Measurements from ENCODE around the gene SLC26A6. TPM values are rescaled to one million over a fixed set of nuclear protein-coding genes. Genes with fewer than 3 reads are reported as not detected.

SLC26A6 gene, protein sequence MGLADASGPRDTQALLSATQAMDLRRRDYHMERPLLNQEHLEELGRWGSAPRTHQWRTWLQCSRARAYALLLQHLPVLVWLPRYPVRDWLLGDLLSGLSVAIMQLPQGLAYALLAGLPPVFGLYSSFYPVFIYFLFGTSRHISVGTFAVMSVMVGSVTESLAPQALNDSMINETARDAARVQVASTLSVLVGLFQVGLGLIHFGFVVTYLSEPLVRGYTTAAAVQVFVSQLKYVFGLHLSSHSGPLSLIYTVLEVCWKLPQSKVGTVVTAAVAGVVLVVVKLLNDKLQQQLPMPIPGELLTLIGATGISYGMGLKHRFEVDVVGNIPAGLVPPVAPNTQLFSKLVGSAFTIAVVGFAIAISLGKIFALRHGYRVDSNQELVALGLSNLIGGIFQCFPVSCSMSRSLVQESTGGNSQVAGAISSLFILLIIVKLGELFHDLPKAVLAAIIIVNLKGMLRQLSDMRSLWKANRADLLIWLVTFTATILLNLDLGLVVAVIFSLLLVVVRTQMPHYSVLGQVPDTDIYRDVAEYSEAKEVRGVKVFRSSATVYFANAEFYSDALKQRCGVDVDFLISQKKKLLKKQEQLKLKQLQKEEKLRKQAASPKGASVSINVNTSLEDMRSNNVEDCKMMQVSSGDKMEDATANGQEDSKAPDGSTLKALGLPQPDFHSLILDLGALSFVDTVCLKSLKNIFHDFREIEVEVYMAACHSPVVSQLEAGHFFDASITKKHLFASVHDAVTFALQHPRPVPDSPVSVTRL
- polyA plus RNA-seq: 1.4 TPM

DNA sequence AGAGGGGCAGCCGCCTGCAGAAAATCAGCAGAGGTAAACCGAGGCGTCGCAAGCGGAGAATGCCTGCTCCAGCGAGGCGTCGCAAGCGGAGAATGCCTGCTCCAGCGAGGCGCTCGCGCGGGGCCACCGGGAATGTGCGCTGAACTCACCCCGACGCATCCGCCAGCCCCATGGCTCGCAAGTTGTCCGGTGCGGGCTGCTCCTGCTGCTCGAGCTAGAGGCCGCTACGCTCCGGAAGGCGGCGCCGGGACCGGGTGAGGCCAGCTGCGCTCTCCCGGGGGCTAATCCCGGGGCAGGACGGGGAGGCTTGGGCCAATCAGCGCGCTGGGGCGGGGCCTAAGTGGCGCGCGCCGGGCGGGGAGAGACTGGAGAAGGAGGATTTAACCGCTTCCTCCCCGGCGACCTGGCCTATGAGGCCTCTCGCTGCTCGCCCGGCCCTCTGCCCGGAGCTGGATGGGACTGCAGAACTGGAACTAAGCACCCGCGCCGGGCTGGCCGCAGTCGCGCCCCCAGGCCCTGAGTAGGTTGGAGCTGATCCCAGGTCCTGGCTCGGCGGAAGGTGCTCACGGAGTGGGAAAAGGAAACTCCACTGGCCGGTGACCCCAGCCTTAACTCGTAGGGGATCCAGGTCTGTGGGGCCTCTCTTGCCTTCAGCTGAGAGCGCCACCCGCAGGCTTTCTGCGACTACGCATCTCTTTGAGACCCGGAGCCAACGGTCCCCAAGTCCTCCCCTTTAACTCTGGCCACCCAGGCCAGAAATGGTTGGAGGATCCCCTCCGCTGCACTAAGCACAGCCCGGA, at the start of gene SLC26A6:
Gene SLC26A6 (minus strand): TSS at position 240 of the 800 bp plus-strand sequence. CDS start 68 bp downstream, at position 172.
- Mint-ChIP-seq H3K27ac (peak within 1 kb of the TSS in 1 of 3 donors; percentile 71), H3K36me3 (no peaks in the 10 kb centered on the region), H3K4me3 (peak within 1 kb of the TSS; percentile 89 to 97 (median 94)), H3K27me3 (no peaks in the 10 kb centered on the region), H3K9me3 (no peaks in the 10 kb centered on the region), H3K4me1 (peaks cover 2 to 6% (median 6%) of the 10 kb centered on the region in 3 donors)

DNA sequence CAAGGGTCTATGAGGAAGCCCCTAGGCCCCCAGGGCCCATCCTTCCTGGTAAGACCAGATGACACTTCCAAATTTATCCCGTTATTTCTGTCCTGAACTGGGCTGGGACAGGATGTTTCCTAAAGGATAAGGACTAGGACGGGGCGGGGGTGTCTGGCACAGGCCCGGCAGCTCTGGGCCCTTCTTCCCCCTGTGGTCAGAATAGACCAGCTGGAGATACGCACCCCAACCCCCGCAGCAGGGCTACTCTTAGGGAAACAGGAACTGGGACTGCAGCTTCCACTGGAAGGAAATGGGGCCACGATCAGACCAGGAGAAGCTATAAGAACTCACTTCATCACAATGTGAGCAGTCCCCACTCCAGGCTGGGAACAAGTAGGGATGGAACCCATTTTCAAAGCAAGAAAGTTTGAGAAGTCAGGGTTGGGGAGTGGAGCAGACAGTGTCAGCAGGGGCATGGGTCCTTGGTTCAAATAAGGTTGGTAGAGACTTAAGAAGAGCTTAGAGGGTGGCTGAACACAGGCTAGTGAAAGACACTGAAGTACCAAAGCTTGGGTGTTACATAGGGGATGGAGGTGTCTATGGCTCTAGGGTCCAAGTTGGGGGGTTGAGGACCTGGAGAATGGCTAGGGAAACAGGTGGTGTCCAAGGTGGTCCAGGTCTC, 49.4 kb upstream of the SLC26A6 start:
- H3K27me3 Mint-ChIP-seq: peaks cover 1% of the 10 kb centered on the region
- H3K4me3 Mint-ChIP-seq: peak overlapping the region; percentile 73 to 98 (median 86)
- H3K36me3 Mint-ChIP-seq: peaks cover 6% of the 10 kb centered on the region
- H3K9me3 Mint-ChIP-seq: no peaks in the 10 kb centered on the region
- peak overlapping the region in 2 of 3 donors; percentile 1 to 47 for H3K27ac Mint-ChIP-seq
- H3K4me1 Mint-ChIP-seq: peaks cover 7 to 33% (median 28%) of the 10 kb centered on the region in 3 donors

DNA sequence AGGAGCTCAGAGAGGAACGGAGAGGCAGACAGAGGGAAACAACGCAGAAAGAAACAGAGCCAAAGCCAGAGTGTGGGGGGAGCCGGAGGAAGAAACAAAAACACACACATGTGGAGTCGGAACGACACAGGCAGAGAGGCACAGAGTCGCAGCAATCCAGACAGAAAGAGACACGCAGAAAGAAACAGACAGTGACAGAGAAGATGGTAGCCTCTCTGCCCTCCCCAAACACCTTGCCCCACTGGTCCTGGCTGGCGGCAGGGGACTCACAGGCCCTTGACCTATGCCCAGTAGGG, 48.7 kb upstream of the SLC26A6 start:
- peaks cover 2% of the 10 kb centered on the region for H3K27me3 Mint-ChIP-seq
- H3K27ac Mint-ChIP-seq: peak overlapping the region in 1 of 3 donors; percentile 47
- H3K4me1 Mint-ChIP-seq: peaks cover 10 to 38% (median 34%) of the 10 kb centered on the region in 3 donors

DNA sequence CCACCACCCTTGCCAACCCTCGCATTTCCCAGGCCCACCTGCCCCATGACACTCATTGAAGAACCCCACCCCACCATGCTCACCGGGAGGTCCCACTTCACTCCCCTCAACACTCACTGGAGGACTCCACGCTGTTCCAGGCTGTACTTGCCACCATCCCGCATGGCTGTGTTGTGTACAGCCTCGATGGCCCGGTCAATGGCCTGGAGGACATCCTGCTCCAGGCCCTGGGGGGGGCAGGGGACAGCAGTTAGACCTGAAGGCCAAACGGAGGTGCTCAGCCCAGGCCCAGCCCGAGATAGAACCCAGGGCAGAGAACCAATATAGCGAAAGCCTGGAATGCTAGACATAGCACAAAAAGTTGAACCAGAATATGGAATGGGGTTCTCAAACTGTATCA, 47.5 kb upstream of the SLC26A6 start:
- H3K4me3 Mint-ChIP-seq: peak overlapping the region in 1 of 4 donors; percentile 22
- peaks cover 2% of the 10 kb centered on the region for H3K27me3 Mint-ChIP-seq
- H3K36me3 Mint-ChIP-seq: peaks cover 7% of the 10 kb centered on the region
- H3K27ac Mint-ChIP-seq: no peak overlapping the region
- peaks cover 10 to 42% (median 34%) of the 10 kb centered on the region in 3 donors for H3K4me1 Mint-ChIP-seq
- no peaks in the 10 kb centered on the region for H3K9me3 Mint-ChIP-seq

More for the DNA sequence above, 48.7 kb upstream of the SLC26A6 start:
- Mint-ChIP-seq H3K9me3 (no peaks in the 10 kb centered on the region), H3K4me3 (peak overlapping the region in 2 of 4 donors; percentile 3 to 84), H3K36me3 (peaks cover 6% of the 10 kb centered on the region)

DNA sequence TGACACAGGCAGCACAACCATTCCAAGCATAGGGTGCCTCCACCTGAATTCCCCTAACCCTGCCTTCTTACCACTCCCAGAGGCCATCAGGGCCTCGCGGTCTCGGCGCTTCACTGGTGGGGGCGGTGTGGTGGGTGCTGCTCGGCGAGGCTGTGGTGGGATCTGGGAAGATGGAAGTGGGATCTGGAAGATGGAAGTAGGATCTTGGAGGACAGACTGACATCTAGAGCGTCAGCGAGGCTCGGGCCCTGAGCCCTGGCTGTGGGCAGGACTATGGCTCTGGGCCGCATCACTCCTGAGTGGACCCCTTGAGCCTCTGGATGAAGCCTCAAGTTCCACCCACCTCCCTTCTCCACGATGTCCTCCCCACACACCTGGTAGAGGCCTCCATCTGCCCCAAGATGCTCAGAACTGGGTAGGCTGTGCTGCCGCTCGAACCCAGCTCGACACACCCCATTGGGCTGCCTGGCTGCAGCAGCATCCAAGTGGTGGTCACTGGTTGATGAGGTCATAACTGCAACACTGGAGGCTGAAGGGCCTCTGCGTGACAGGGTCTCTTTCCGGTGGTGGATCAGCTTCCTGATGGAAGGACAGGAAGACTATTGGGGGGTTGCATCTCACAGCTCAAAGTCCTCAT, 46.8 kb upstream of the SLC26A6 start:
- Mint-ChIP-seq H3K27ac (no peak overlapping the region), H3K27me3 (peaks cover 2% of the 10 kb centered on the region), H3K9me3 (no peaks in the 10 kb centered on the region), H3K36me3 (peaks cover 9% of the 10 kb centered on the region), H3K4me3 (no peak overlapping the region), H3K4me1 (peaks cover 10 to 42% (median 34%) of the 10 kb centered on the region in 3 donors)

DNA sequence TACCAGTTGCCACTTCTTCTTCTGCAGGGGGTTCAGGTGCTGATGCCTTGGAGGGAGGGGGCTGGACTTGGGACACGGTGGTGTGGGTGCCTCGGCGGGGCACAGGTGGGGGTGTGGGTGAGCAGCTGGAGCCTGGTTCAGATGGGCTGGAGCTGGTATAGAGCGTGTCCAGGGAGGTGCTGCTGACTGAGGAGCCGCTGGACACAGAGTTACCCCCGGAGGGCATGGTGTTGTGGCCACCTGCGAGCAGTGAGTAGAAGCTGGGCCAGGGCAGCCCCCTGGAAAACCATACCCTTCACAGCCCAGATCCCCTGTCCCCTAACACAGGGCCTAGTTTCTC, 46.2 kb upstream of the SLC26A6 start:
- Mint-ChIP-seq H3K9me3 (no peaks in the 10 kb centered on the region), H3K36me3 (peaks cover 9% of the 10 kb centered on the region), H3K4me1 (peaks cover 8 to 39% (median 32%) of the 10 kb centered on the region in 3 donors), H3K4me3 (no peak overlapping the region), H3K27ac (no peak overlapping the region), H3K27me3 (peaks cover 2% of the 10 kb centered on the region)

DNA sequence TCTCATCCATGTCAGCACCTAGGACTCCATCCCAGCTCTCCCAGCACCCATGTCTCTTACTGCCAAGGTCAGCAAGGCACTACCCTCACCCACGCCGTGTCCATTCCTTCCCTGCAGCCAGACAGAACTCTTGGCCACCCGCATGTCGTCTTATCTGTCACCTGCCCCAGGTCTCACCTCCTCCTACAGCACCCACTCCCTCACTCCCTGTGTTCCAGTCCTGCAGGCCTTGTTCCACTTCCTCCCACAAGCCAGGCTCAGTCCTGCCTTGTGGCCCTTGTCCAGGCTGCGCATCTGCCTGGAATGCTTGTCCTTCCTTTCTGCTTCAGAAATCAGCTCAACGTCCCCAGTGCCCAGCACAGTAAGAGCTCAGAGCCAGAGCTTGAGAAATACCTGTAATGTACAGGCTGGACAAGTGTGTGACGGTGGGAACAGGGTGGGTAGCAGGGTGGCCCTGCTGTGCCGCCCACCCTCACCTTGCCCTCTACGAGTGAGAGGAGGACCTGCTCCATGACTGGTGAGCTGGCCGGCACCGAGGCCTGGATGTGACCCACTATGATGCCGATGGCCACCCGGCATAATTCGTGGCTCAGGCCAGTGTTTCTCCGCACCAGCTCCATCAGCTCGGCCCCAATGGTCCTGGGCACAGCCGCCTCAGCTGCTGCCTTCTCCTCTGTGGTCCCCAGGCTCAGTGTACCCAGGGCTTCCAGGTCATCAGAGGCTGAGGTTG, 45.7 kb upstream of the SLC26A6 start:
- Mint-ChIP-seq H3K36me3 (peaks cover 9% of the 10 kb centered on the region), H3K9me3 (no peaks in the 10 kb centered on the region), H3K4me3 (peak overlapping the region in 1 of 4 donors; percentile 49), H3K27ac (peak overlapping the region in 1 of 3 donors; percentile 78), H3K4me1 (peaks cover 6 to 34% (median 29%) of the 10 kb centered on the region in 3 donors), H3K27me3 (peaks cover 2% of the 10 kb centered on the region)

DNA sequence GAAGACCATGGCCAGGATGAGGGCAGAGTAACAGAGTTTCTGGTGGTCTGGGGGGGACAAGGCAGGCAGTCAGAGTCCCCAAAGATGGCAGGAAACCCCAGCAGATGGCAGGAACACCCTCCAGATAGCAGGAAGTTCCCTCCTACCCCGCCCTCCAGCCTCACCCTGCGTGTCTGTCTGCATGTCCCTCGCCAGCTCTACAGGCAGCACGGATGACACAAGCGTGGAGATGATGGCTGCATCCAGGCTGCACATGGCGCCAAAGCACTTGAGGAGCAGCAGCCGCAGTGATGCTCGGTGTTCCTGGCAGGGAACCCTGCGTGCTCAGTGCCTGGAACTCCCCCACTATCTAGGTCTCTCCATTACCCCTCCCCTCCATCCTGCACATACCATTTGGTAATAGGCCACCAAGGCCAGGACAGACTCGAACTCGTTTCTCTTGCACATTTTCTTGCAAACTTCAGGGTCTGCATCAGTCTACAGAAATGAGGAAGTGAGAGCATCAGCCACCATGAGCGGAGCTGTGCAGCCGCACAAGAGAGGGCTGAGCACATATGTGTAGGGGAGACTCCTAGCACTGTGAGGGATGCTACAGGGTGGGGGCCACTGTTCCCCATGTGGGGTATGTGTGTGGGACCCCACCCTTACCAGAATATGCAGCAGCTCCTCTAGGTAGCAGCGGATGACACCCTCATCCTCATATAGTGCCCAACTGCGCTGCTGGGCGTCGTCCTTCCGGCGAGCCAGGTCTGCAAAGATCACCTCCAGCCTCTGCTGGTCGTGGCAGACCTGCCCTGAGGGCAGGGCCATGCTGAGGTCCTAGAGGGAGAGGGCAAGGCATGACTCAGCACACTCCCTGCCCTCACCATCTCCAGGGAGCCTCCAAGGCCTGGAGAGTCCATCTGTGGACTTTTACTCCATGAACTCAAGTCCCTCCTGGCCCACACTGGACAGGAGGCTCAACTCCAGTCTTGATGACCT, 44.4 kb upstream of the SLC26A6 start:
- H3K27me3 Mint-ChIP-seq: peaks cover 2% of the 10 kb centered on the region
- no peaks in the 10 kb centered on the region for H3K9me3 Mint-ChIP-seq
- H3K36me3 Mint-ChIP-seq: peaks cover 9% of the 10 kb centered on the region
- peak overlapping the region in 1 of 3 donors; percentile 1 for H3K27ac Mint-ChIP-seq
- H3K4me1 Mint-ChIP-seq: peaks cover 6 to 31% (median 26%) of the 10 kb centered on the region in 3 donors
- H3K4me3 Mint-ChIP-seq: peak overlapping the region in 3 of 4 donors; percentile 1 to 86 (median 84)

DNA sequence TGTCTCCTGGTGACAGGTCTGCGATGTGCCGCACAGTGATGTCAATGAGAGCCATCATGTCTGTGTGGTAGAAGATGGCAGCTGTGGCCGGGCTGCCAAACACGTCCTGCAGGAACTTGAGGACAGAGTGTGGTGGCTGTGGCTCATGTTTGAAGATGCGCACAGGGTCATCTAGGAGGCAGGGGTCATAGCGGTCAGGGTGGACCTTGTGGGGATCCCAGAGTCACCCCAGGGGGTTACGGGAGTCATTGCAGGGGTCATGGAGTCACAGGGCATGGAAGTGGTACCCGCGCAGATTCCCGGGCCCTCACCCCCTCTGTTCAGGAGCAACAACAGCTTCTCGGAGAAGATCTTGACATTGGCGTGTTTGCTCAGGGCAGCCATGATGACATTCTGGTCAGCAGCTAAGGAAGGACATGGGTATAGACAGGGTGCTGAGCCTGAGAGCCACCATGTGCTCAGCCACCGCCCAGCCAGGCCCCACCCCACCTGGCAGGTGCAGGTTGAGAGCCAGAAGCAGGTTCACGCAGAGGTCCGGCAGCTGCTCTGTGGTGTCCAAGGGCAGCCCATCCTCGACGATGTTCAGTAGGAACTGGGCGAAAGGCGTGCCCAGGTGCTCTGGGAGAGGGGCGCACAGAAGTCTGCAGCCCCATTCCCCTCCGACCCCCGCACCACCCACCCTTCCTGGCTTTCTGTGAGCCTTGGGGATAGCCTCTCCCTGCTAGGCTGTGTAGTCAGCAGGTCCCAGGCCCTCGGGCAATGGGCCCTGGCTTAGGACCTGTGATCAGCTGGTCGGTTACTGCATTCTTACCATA, 43.5 kb upstream of the SLC26A6 start:
- H3K9me3 Mint-ChIP-seq: no peaks in the 10 kb centered on the region
- H3K27ac Mint-ChIP-seq: peak overlapping the region in 1 of 3 donors; percentile 73
- no peak overlapping the region for H3K4me3 Mint-ChIP-seq
- peaks cover 6 to 25% (median 20%) of the 10 kb centered on the region in 3 donors for H3K4me1 Mint-ChIP-seq
- H3K36me3 Mint-ChIP-seq: peaks cover 9% of the 10 kb centered on the region
- H3K27me3 Mint-ChIP-seq: peaks cover 2% of the 10 kb centered on the region

DNA sequence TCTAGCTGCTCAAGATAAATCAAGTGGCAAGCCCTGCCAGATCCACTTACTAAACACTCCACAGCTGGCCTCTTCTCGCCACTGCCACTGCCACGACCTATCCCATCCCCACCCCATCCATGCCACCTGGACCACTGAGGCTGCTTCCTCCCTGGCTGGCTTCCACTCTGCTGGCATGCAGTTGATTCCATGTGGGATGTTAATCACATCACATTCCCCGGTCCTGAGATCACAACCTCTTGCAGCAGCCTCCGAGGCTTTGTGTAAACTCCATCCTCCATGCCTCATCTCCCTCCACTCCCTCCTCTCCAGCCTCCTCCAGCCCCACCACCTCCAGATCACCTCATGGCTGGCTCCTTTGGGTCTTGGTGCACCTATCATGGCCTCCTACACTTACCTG, 42.8 kb upstream of the SLC26A6 start:
- Mint-ChIP-seq H3K36me3 (peaks cover 9% of the 10 kb centered on the region), H3K27ac (peak overlapping the region in 1 of 3 donors; percentile 23), H3K4me1 (peaks cover 6 to 23% (median 20%) of the 10 kb centered on the region in 3 donors), H3K4me3 (no peak overlapping the region), H3K27me3 (peaks cover 2% of the 10 kb centered on the region), H3K9me3 (no peaks in the 10 kb centered on the region)

DNA sequence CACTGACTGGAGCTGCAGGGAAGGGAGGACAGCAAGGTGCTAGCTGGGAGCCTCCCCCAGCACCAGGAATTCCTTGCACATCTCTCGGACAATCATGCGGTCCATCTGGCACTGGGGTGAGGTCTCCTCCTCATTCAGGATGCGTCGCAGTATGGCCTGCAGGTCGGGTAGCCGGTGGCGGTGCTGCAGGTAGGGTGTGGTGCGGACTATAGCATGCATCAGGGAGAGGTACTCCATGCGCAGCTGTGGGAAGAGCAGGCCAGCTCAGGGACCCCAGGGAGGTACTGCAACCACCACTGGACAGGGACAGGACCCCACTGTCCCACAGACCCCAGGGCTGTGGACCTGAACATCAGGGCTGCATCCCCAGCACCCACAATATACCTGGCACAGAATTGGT, 39.2 kb upstream of the SLC26A6 start:
- peaks cover 4% of the 10 kb centered on the region for H3K36me3 Mint-ChIP-seq

DNA sequence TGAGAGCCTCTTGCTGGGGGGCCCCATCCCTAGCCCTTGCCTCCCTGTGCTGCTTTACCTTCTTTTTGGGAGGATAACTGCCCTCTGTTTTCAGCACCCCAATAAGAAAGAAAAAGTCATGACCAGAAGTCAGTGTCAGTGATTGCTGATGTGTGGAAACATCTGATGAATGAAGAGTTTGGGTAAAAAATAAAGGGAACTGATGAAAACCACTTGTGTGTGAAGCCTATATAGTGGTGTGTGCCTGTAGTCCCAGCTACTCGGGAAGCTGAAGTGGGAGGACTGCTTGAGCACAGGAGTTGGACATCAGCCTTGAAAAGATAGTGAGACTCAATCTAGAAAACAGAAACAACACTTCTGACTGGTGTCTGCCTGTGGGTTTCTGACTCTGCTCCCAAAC, 37.3 kb upstream of the SLC26A6 start:
- Mint-ChIP-seq H3K9me3 (no peaks in the 10 kb centered on the region), H3K4me1 (peaks cover 5 to 7% (median 6%) of the 10 kb centered on the region in 3 donors), H3K27ac (no peak overlapping the region), H3K4me3 (no peak overlapping the region), H3K27me3 (no peaks in the 10 kb centered on the region), H3K36me3 (peaks cover 3% of the 10 kb centered on the region)

More for the DNA sequence above, 39.2 kb upstream of the SLC26A6 start:
- H3K27ac Mint-ChIP-seq: no peak overlapping the region
- peaks cover 8 to 14% (median 10%) of the 10 kb centered on the region in 3 donors for H3K4me1 Mint-ChIP-seq
- H3K4me3 Mint-ChIP-seq: no peak overlapping the region
- H3K9me3 Mint-ChIP-seq: no peaks in the 10 kb centered on the region
- no peaks in the 10 kb centered on the region for H3K27me3 Mint-ChIP-seq

Data from IgD-negative memory B cell (primary cell).